Islet of Langerhans (tissue), 1 donor: Measurements from ENCODE around the gene SDCBP2.

Experiments used
- FAIRE-seq: peaks from one replicate; lab custom pipeline; 2011; peaks lifted over from hg19 to GRCh38; lab: Jason Lieb, UNC

The SDCBP2 gene, protein sequence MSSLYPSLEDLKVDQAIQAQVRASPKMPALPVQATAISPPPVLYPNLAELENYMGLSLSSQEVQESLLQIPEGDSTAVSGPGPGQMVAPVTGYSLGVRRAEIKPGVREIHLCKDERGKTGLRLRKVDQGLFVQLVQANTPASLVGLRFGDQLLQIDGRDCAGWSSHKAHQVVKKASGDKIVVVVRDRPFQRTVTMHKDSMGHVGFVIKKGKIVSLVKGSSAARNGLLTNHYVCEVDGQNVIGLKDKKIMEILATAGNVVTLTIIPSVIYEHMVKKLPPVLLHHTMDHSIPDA

GRCh38 chr20:1328680-1329330 is at the start of gene SDCBP2:
TSS of gene SDCBP2 (minus strand) at chr20:1329139. CDS start at chr20:1320416, 8,723 bp downstream.
- FAIRE-seq = no peak

- FAIRE-seq = no peak
Measured at GRCh38 chr20:1378735-1379125, 49.8 kb upstream of the SDCBP2 start.

- FAIRE-seq = no peak
Measured at GRCh38 chr20:1377984-1378734, 49.2 kb upstream of the SDCBP2 start.

DNA sequence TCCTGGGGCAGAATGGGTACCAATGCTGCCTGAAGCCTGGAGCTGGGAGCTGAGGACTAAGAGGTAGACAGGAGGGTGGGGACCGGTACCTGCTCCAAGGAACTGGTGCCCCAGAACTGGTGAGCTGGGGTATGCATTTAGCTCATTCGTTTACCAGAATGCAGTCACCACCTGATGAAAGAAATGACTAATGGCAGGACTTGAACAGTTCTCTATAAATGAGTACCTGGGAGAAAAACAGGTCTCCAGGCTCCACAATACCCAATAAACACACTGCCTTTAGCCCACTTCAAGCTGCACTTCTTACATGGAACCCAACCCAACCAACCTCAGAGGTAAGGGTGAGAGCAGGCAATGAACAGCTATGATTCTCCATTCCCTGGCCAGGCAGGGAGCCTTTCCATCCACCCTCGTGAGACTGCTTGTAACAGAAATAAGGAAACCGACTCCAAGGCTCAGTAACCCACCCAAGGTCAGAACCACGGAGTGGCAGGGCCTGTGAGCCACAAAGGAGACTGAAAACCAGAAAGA is 48.5 kb upstream of the SDCBP2 start:
- FAIRE-seq = no peak

DNA sequence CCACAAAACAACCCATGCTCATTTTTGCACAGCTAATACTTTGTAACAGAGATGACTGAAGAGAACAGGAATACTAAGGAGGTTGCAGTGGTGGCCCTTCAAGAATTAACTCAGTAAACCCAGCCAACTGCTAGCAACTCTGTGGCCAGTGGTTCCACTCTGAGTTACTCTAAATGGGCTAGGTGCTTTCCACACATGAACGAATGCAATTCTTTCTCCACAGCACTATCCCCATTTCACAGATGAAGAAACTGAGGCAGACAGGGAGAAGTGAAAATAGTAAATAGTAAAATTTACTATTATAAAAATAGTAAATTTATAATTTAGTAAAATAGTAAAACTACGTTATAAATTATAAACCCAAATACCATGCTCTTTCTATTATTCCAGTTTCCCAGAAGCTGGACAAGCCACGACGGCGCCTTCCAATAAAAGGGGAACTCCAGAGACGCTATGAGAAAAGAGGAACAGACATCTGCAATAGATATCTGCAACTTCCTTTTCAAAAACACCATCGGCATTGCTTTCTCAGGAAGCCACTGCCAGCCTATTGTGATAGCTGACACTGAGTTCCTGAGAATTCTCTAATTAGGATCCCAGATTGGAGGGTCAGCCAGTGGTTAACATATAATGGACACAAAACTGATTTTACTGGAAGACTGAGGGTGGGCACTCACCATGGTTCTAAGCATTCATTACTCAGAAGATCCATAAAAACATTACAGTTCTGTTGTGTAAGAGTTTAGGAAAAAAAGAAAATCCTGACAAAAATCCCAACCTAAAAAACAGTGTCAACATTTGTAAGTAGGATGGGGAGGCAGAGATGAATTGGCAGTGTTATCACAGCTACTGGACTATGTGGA is 47.7 kb upstream of the SDCBP2 start:
- FAIRE-seq = no peak

DNA sequence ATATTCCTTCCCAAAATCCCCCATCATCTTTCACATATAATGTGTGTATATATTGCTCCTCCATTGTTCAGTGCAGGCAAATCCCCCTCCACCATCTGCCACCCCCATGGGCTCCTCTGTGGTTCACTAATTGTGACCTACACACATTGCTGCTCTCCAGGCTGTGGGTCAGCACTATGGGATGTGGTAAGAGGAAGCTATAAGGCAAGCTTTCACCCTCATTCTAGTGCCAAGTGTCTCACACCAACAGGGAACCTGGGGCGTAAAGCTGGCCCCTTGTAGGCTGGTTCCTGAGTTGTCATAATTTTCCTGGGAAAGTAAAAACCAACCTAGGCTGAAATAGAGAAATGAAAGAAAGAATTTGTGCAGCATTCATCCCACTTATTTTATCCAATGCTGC is 47.1 kb upstream of the SDCBP2 start:
- FAIRE-seq = no peak

DNA sequence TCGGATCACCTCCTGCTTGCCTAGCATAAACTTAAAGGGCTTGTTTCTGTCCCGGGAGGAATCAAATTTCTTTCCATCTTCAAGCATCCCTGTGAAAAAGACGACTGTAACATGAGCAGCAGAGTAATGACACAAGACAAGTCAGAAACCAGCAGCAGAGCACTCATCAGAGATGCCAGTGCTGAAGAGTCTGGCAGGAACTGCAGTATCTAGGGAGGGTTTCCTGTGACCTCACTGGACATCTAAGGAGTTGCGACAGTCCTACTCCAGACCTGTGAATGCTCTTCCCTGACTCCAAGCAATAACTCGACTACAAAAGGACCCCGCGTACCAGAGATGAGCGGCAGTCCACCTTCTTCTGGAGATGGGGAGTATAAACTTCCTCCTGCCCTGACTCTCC is 46.6 kb upstream of the SDCBP2 start:
- no peak for FAIRE-seq

- FAIRE-seq = no peak
Measured at GRCh38 chr20:1374246-1374645, 45.3 kb upstream of the SDCBP2 start.

- FAIRE-seq = no peak
Measured at GRCh38 chr20:1373614-1374013, 44.7 kb upstream of the SDCBP2 start.

GRCh38 chr20:1373036-1373435 is 44.1 kb upstream of the SDCBP2 start:
- no peak for FAIRE-seq

- FAIRE-seq = no peak
Measured at GRCh38 chr20:1371830-1372539, 43.0 kb upstream of the SDCBP2 start.

DNA sequence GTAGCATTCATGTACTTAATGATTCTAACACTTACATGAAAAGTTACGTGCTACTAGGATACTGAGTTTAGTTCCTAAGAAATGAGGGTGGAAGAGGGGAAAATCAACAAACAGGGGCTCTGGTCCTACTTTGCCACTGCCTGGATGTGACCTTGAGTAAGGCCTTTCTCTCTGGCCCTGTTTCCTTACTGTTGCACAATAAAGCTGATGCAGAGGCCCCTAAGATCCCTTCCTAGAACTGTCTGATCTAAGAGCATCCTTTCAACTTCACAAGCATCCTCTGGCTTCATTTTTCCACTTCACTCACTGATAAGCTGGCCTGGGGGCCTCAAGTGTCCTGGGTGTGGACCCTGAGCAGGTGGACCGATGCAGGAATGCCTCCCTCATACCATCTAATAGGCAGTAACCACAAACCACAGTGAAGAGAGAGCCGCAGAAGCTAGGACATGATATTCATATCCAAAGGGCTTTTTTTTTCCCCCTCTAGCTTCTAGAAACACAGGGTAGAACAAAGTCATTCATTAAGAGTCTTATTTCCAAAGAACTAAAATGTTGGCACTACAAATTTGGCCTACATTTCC is 42.4 kb upstream of the SDCBP2 start:
- FAIRE-seq = no peak

- no peak for FAIRE-seq
Measured at GRCh38 chr20:1370548-1371110, 41.7 kb upstream of the SDCBP2 start.

- FAIRE-seq = no peak
Measured at GRCh38 chr20:1369970-1370369, 41.0 kb upstream of the SDCBP2 start.

DNA sequence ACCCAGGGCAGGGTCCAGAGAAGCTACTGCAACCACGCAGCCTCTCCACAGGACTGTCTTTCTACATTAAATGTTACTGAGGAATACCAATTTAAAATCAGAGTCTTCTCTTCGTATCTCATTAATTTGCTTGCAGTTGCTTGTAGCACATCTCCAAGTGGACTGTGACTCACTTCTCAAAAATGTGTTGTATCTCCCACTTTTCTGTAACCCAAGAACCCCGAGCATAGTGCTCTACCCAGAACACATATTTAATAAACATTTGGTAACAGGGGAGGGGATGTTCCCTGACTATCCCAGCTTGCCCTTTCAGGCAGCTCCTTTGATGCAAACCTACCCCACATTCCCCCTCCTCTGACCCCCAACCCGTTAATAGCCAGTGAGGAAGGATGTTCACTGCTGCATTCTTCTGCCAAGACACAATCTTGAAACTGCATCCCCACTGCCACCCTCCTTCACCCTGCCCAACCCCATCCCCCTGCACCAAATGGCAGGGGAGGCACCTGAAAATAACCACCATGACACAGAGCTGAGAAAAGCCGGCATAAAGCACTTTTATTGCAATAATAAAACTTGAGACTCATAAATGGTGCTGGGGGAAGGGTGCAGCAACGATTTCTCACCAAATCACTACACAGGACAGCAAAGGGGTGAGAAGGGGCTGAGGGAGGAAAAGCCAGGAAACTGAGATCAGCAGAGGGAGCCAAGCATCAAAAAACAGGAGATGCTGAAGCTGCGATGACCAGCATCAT is 39.7 kb upstream of the SDCBP2 start:
- no peak for FAIRE-seq

GRCh38 chr20:1367479-1367878 is 38.5 kb upstream of the SDCBP2 start:
- no peak for FAIRE-seq

- FAIRE-seq = no peak
Measured at GRCh38 chr20:1364106-1364505, 35.2 kb upstream of the SDCBP2 start.

GRCh38 chr20:1363522-1363921 is 34.6 kb upstream of the SDCBP2 start:
- no peak for FAIRE-seq

DNA sequence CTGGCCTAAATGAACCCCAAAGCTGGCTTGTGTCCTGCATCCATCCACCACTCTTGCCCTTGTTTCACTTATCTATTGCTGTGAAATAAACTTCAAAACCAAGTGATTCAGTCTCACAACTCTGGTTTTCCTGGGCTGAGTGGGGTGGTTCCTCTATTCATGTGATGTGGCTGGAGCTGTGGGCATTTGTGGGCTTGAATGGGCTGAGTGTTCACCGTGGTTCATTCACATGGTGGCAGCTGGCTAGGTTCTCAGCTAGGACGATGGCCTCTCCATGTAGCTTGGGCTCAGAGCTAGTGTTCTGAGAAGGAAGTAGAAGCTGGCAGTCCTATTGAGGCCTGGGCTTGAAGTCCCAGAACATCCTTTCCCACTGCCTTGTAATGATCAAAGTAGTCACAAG is 33.5 kb upstream of the SDCBP2 start:
- no peak for FAIRE-seq
